ENCODE data around the gene PID1. TPM values are rescaled to one million over a fixed set of nuclear protein-coding genes. Genes with fewer than 3 reads are reported as not detected.

Gene PID1
- total RNA-seq, 1 experiment from 2014 or later = 0.15 TPM

- no peak for TF ChIP-seq RAD21 (IDR thresholded peaks at IDR 0.05; ENCODE audit: low read depth)
- no peak for TF ChIP-seq EZH2phosphoT487 (IDR thresholded peaks at IDR 0.05; ENCODE audit: borderline replicate concordance)
- no peak for TF ChIP-seq ELF1 (IDR thresholded peaks at IDR 0.05; ENCODE audit: borderline replicate concordance, low read depth)
- TF ChIP-seq CBX3 (IDR thresholded peaks at IDR 0.05; ENCODE audit: low read depth) = no peak
- no peak for TF ChIP-seq SP1 (IDR thresholded peaks at IDR 0.05; ENCODE audit: low read depth)
- no peak for TF ChIP-seq TCF7L2 (IDR thresholded peaks at IDR 0.05; ENCODE audit: borderline replicate concordance, extremely low read depth, insufficient read depth, insufficient read length)
- TF ChIP-seq CTCF (IDR thresholded peaks at IDR 0.05 in 2 of 3, conservative IDR thresholded peaks at IDR 0.05 in 1 of 3; ENCODE audit: borderline replicate concordance in 1 of 3, insufficient read depth in 1 of 3, low read depth in 2 of 3, low read length in 2 of 3) = no peak
Measured at GRCh38 chr2:228974169-228974568, 296.9 kb downstream of the PID1 start (continued).

Data from HCT116 (cell line).